Stomach (tissue), 9 donors: ENCODE measurements around the gene ZNF574. TPM values are rescaled to one million over a fixed set of nuclear protein-coding genes. Genes with fewer than 3 reads are reported as not detected.

ENCODE experiments used
- DNase-seq, 2 donors: peaks; one replicate each; pipeline versions ENCODE4 v3.0.0 to v3.0.0-alpha.2; 2013 to 2019
- H3K27ac ChIP-seq, 5 donors: fragments of 200-600 bp in 4 of 5; sonication (generic) in 4 of 5; one replicate each; pipeline ENCODE4 v1.5.1; 2013 to 2019; ENCODE audit warnings: mild to moderate bottlenecking in 1 of 5, moderate library complexity in 1 of 5
- H3K27me3 ChIP-seq, 3 donors: fragments of 200-600 bp; sonication (generic); one replicate each; pipeline ENCODE4 v1.5.1; 2017 to 2019; ENCODE audit warnings: mixed run types in 1 of 3
- H3K36me3 ChIP-seq, 4 donors: fragments of 200-600 bp; sonication (generic); 1 replicate in 3 of 4; 2 replicates in 1 of 4; pipeline ENCODE4 v1.5.1; 2016 to 2019
- H3K4me1 ChIP-seq, 4 donors: fragments of 200-600 bp; sonication (generic); one replicate each; pipeline ENCODE4 v1.5.1; 2016 to 2019
- H3K4me3 ChIP-seq, 4 donors: fragments of 200-600 bp; sonication (generic) in 3 of 4; one replicate each; pipeline ENCODE4 v1.5.1; 2016 to 2019; ENCODE audit warnings: mild to moderate bottlenecking in 1 of 4
- H3K9me3 ChIP-seq, 4 donors: fragments of 200-600 bp; sonication (generic); one replicate each; pipeline ENCODE4 v1.5.1; 2016 to 2019
- EP300 ChIP-seq: sonication (generic); formaldehyde crosslinking; IDR thresholded peaks from one replicate; pipeline ENCODE4 v1.6.1; 2017; ENCODE audit warnings: antibody characterized with exemption
- POLR2A ChIP-seq, 4 donors: fragments of 450-650 bp; IDR thresholded peaks; one replicate each; pipeline ENCODE4 v1.6.1; 2016; ENCODE audit warnings: antibody characterized with exemption in 4 of 4, control low read depth in 2 of 4, mild to moderate bottlenecking in 1 of 4, moderate library complexity in 1 of 4
- POLR2AphosphoS5 ChIP-seq, 3 donors: sonication (generic); formaldehyde crosslinking; IDR thresholded peaks; one replicate each; pipeline ENCODE4 v1.6.1; 2016; ENCODE audit warnings: antibody characterized with exemption in 3 of 3
- WGBS, 5 donors: extraction: QIAGEN DNeasy Blood & Tissue Kit in 3 of 5; methylation state at CpG; one replicate each; pipeline versions ENCODE4 v1.1.5 to v1.1.7; 2013 to 2018; 5-methylcytosine and 5-hydroxymethylcytosine counted together
- intact Hi-C: fragments of 100-400 bp; cut with DNase I; formaldehyde crosslinking; loops from one replicate; pipeline ENCODE4 v1.15.1; 2023; ENCODE audit warnings: low total_unique reads
- polyA plus RNA-seq, 3 donors: library from polyadenylated mRNA; stranded (reverse); fragments of 200-250 nt; gene quantifications; one replicate each; pipeline ENCODE4 v1.2.3, GENCODE V29; 2013
- total RNA-seq, 5 donors: library from RNA; depleted of rRNA; stranded (reverse); fragments of >200 nt; gene quantifications; one replicate each; pipeline versions ENCODE4 v1.1.0 to v1.2.3, GENCODE V29; 2014 to 2016
- TF ChIP-seq, protein P1 (sequence below), 7 experiments: fragments of 450-650 bp in 4 of 7; fragments of 200-600 bp in 3 of 7; sonication (generic) in 3 of 7; IDR thresholded peaks; one replicate each; pipeline ENCODE4 v1.5.1; 2016 to 2019; ENCODE audit warnings: antibody characterized with exemption in 7 of 7, control low read depth in 2 of 7, mild to moderate bottlenecking in 1 of 7
- donor health status: healthy with polysubstance abuse.
- donor health status: Bipolar disorder and iron deficiency.
- donor health status: healthy.

ZNF574 gene
- total and polyA plus RNA-seq, 8 donors: 4.6 to 17.0 (median 6.2) TPM

GRCh38 chr19:42110658-42111057, 34.7 kb downstream of the ZNF574 start:
- Histone ChIP-seq H3K27ac (no peak overlapping the region), H3K4me1 (peaks cover 0 to 14% (median 6%) of the 10 kb centered on the region in 4 donors), H3K36me3 (no peaks in the 10 kb centered on the region), H3K27me3 (peaks cover 0 to 44% (median 3%) of the 10 kb centered on the region in 3 donors), H3K9me3 (no peaks in the 10 kb centered on the region), H3K4me3 (no peak overlapping the region)
- 38 to 71% (median 60%) methylated on average over 1 of the region's 1 CpG for WGBS, 5 donors
- DNase-seq: no peak
- TF ChIP-seq EP300 (no peak), POLR2AphosphoS5 (IDR thresholded peaks at IDR 0.05) (no peak), POLR2A (IDR thresholded peaks at IDR 0.05) (no peak)
- TF ChIP-seq, protein P1, sequence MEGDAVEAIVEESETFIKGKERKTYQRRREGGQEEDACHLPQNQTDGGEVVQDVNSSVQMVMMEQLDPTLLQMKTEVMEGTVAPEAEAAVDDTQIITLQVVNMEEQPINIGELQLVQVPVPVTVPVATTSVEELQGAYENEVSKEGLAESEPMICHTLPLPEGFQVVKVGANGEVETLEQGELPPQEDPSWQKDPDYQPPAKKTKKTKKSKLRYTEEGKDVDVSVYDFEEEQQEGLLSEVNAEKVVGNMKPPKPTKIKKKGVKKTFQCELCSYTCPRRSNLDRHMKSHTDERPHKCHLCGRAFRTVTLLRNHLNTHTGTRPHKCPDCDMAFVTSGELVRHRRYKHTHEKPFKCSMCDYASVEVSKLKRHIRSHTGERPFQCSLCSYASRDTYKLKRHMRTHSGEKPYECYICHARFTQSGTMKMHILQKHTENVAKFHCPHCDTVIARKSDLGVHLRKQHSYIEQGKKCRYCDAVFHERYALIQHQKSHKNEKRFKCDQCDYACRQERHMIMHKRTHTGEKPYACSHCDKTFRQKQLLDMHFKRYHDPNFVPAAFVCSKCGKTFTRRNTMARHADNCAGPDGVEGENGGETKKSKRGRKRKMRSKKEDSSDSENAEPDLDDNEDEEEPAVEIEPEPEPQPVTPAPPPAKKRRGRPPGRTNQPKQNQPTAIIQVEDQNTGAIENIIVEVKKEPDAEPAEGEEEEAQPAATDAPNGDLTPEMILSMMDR (IDR thresholded peaks at IDR 0.05): no peak
- intact Hi-C loops: no loop called here

DNA sequence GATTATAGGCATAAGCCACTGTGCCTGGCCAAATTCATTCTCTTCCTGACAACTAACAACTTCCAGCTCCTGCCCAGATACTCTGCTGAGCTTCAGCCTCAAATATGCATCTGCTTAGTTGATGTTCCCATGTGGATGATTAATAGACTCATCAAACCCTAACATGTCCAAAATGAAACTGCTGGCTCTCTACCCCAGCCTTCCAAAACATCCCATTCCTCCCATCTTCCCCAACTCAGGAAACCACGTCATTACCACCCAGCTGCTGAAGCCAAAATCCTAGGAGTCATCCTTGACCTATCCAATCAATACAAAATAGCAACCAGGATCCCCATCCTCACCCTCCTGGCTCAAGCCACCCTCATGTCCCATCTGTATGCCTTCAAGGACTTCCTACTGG, 35.4 kb downstream of the ZNF574 start:
- WGBS, 5 donors: 61 to 71% (median 67%) methylated on average over 1 of the region's 1 CpG

GRCh38 chr19:42111811-42112210, 35.8 kb downstream of the ZNF574 start:
- Histone ChIP-seq H3K4me3 (no peak overlapping the region), H3K27me3 (peaks cover 0 to 34% (median 0%) of the 10 kb centered on the region in 3 donors), H3K36me3 (no peaks in the 10 kb centered on the region), H3K4me1 (peaks cover 0 to 14% (median 6%) of the 10 kb centered on the region in 4 donors), H3K9me3 (no peaks in the 10 kb centered on the region), H3K27ac (no peak overlapping the region)
- TF ChIP-seq, protein P1 (IDR thresholded peaks at IDR 0.05): no peak
- no peak for TF ChIP-seq POLR2AphosphoS5 (IDR thresholded peaks at IDR 0.05)
- TF ChIP-seq EP300: no peak
- TF ChIP-seq POLR2A (IDR thresholded peaks at IDR 0.05): no peak
- DNase-seq: no peak
- intact Hi-C loops: no loop called here
- WGBS, 5 donors: 74 to 80% (median 76%) methylated on average over 3 of the region's 3 CpGs

More for the DNA sequence above, 35.4 kb downstream of the ZNF574 start:
- no peaks in the 10 kb centered on the region for H3K36me3 ChIP-seq
- no peak for TF ChIP-seq EP300
- no peak for TF ChIP-seq POLR2AphosphoS5 (IDR thresholded peaks at IDR 0.05)
- no peak for TF ChIP-seq POLR2A (IDR thresholded peaks at IDR 0.05)
- TF ChIP-seq, protein P1 (IDR thresholded peaks at IDR 0.05): no peak
- DNase-seq: no peak
- H3K4me1 ChIP-seq: peaks cover 0 to 14% (median 6%) of the 10 kb centered on the region in 4 donors
- H3K27ac ChIP-seq: no peak overlapping the region
- H3K4me3 ChIP-seq: no peak overlapping the region
- no peaks in the 10 kb centered on the region for H3K9me3 ChIP-seq
- peaks cover 0 to 39% (median 0%) of the 10 kb centered on the region in 3 donors for H3K27me3 ChIP-seq
- intact Hi-C loops: no loop called here

DNA sequence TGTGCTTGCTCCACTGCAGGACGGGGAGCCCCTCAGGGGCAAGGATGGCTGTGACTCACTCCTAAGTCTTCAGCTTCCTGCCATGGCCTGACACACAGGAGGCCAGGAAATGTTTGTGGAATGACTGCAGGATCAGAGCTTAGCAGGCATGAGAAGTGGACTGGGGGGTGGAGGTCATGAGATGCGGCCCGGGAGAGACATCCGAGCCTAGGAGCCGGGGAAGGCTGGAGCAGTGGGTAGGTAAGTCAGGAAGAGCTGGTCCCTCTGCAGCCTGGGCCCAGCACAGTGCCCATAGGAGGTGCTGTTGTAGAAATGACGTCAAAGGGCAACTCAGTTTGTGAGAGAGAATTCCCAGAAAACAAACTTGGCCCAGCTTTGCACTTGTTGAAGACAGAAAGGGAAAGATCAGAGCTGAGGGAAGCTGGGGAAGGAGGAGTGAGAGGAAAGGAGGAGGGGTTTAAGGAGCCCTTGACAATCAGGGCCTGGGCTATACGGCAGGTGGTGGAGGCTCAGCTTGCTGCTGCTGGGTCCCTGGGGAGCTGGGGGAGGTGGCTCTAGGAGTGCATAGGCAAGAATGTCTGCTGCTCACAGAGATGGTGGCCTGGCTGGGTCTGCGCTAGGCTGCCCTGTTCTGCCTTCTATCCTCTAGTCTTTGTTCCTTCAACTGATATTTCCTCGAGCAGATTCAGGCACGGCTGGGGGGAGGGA, 37.8 kb downstream of the ZNF574 start:
- H3K27me3 ChIP-seq: peaks cover 0 to 17% (median 0%) of the 10 kb centered on the region in 3 donors
- no peaks in the 10 kb centered on the region for H3K36me3 ChIP-seq
- no peak for DNase-seq
- peaks cover 0 to 14% (median 3%) of the 10 kb centered on the region in 4 donors for H3K4me1 ChIP-seq
- H3K4me3 ChIP-seq: no peak overlapping the region
- 35 to 43% (median 40%) methylated on average over 10 of the region's 10 CpGs for WGBS, 5 donors
- no peaks in the 10 kb centered on the region for H3K9me3 ChIP-seq
- TF ChIP-seq POLR2AphosphoS5 (IDR thresholded peaks at IDR 0.05) (no peak), EP300 (no peak), POLR2A (IDR thresholded peaks at IDR 0.05) (no peak)
- TF ChIP-seq, protein P1 (IDR thresholded peaks at IDR 0.05): no peak
- intact Hi-C loops: no loop called here
- peak overlapping the region in 2 of 5 donors; percentile 43 to 51 for H3K27ac ChIP-seq
